Measurements from ENCODE around the gene MEGF8.
"Not testable (repeated sequence)": the region's sequence is repeated elsewhere in the genome, so short reads cannot be mapped to it uniquely, and the experiment has no call there.

Gene MEGF8

GRCh38 chr19:42332059-42332458 lies 6.6 kb downstream of the MEGF8 start:
- no peak for DNase-seq (ENCODE audit: low read depth)

GRCh38 chr19:42333018-42333417 lies 7.6 kb downstream of the MEGF8 start:
- no peak for DNase-seq (ENCODE audit: low read depth)

GRCh38 chr19:42333975-42334696 lies 8.7 kb downstream of the MEGF8 start:
- no peak for DNase-seq (ENCODE audit: low read depth)

GRCh38 chr19:42334697-42335373 lies 9.4 kb downstream of the MEGF8 start:
- DNase-seq (ENCODE audit: low read depth) = no peak

- DNase-seq (ENCODE audit: low read depth) = no peak
These were observed 10.0 kb downstream of the MEGF8 start for GRCh38 chr19:42335374-42335936.

- DNase-seq (ENCODE audit: low read depth) = no peak
These were observed 10.5 kb downstream of the MEGF8 start for GRCh38 chr19:42335971-42336370.

- DNase-seq (ENCODE audit: low read depth) = not testable (repeated sequence)
These were observed 13.9 kb downstream of the MEGF8 start for GRCh38 chr19:42339126-42339860.

GRCh38 chr19:42339922-42340321 lies 14.5 kb downstream of the MEGF8 start:
- DNase-seq (ENCODE audit: low read depth) = not testable (repeated sequence)

- no peak for DNase-seq (ENCODE audit: low read depth)
These were observed 18.1 kb downstream of the MEGF8 start for GRCh38 chr19:42343344-42344110.

GRCh38 chr19:42344336-42344893 lies 19.0 kb downstream of the MEGF8 start:
- DNase-seq (ENCODE audit: low read depth) = no peak

- no peak for DNase-seq (ENCODE audit: low read depth)
These were observed 19.9 kb downstream of the MEGF8 start for GRCh38 chr19:42345191-42345812.

GRCh38 chr19:42348211-42348610 lies 22.8 kb downstream of the MEGF8 start:
- DNase-seq (ENCODE audit: low read depth) = no peak

- no peak for DNase-seq (ENCODE audit: low read depth)
These were observed 24.1 kb downstream of the MEGF8 start for GRCh38 chr19:42349378-42350107.

- DNase-seq (ENCODE audit: low read depth) = no peak
These were observed 25.0 kb downstream of the MEGF8 start for GRCh38 chr19:42350417-42350816.

- DNase-seq (ENCODE audit: low read depth) = no peak
These were observed 25.8 kb downstream of the MEGF8 start for GRCh38 chr19:42351079-42351735.

- DNase-seq (ENCODE audit: low read depth) = no peak
These were observed 27.1 kb downstream of the MEGF8 start for GRCh38 chr19:42352301-42353259.

- DNase-seq (ENCODE audit: low read depth) = no peak
These were observed 28.0 kb downstream of the MEGF8 start for GRCh38 chr19:42353341-42354015.

- DNase-seq (ENCODE audit: low read depth) = no peak
These were observed 30.5 kb downstream of the MEGF8 start for GRCh38 chr19:42355896-42356295.

Measured in activated T-cell treated with anti-CD3 and anti-CD28 coated beads for 24 hours (primary cell).